H9 (cell line): ENCODE results near the gene ARHGEF25. TPM values are rescaled to one million over a fixed set of nuclear protein-coding genes. Genes with fewer than 3 reads are reported as not detected.

Experiments used
- DNase-seq: peaks from one replicate; pipeline ENCODE4 v3.0.0-alpha.2; 2017
- H2AFZ ChIP-seq: one replicate; pipeline ENCODE4 v1.6.1; 2013; ENCODE audit warnings: mild to moderate bottlenecking, low read length, control low read depth, moderate library complexity
- H2AK5ac ChIP-seq: 2 replicates; pipeline ENCODE4 v1.6.1; 2013; ENCODE audit warnings: low read length, control low read depth, mixed read lengths; ENCODE audit not compliant: insufficient read length
- H2BK120ac ChIP-seq: one replicate; pipeline ENCODE4 v1.6.1; 2013; ENCODE audit warnings: low read depth, mild to moderate bottlenecking, low read length, control low read depth, inconsistent platforms; ENCODE audit not compliant: poor library complexity, severe bottlenecking
- H2BK12ac ChIP-seq: 2 replicates; pipeline ENCODE4 v1.6.1; 2013; ENCODE audit warnings: low read length, control low read depth, mixed read lengths, low read depth; ENCODE audit not compliant: insufficient read length
- H2BK15ac ChIP-seq: 2 replicates; pipeline ENCODE4 v1.6.1; 2013; ENCODE audit warnings: low read depth, low read length, control low read depth
- H2BK20ac ChIP-seq: one replicate; pipeline ENCODE4 v1.6.1; 2013; ENCODE audit warnings: low read depth, mild to moderate bottlenecking, low read length, control low read depth, inconsistent platforms; ENCODE audit not compliant: poor library complexity, severe bottlenecking
- H2BK5ac ChIP-seq: 2 replicates; pipeline ENCODE4 v1.6.1; 2013; ENCODE audit warnings: low read length, control low read depth, mixed read lengths; ENCODE audit not compliant: insufficient read length
- H3K14ac ChIP-seq: 2 replicates; pipeline ENCODE4 v1.6.1; 2013; ENCODE audit warnings: low read length, control low read depth; ENCODE audit not compliant: insufficient read depth
- H3K18ac ChIP-seq: 2 replicates; pipeline ENCODE4 v1.6.1; 2013; ENCODE audit warnings: low read depth, mild to moderate bottlenecking, mixed read lengths, low read length, control low read depth; ENCODE audit not compliant: insufficient read length
- H3K23ac ChIP-seq: 2 replicates; pipeline ENCODE4 v1.6.1; 2013; ENCODE audit warnings: low read length, control low read depth, mixed read lengths, low read depth; ENCODE audit not compliant: insufficient read length
- H3K23me2 ChIP-seq: 2 replicates; pipeline ENCODE4 v1.6.1; 2013; ENCODE audit warnings: low read depth, mild to moderate bottlenecking, mixed read lengths, low read length, control low read depth; ENCODE audit not compliant: insufficient read length, poor library complexity, severe bottlenecking
- H3K27ac ChIP-seq: 2 replicates; pipeline ENCODE4 v1.5.1; 2013; ENCODE audit warnings: low read length, control low read depth, mixed read lengths, low read depth; ENCODE audit not compliant: insufficient read length
- H3K27me3 ChIP-seq: 2 replicates; pipeline ENCODE4 v1.6.1; 2013; ENCODE audit warnings: low read length, control low read depth, inconsistent platforms; ENCODE audit not compliant: insufficient read depth
- H3K4ac ChIP-seq: 2 replicates; pipeline ENCODE4 v1.6.1; 2013; ENCODE audit warnings: low read depth, mild to moderate bottlenecking, control low read depth, inconsistent platforms, low read length, moderate library complexity
- H3K4me1 ChIP-seq: 2 replicates; pipeline ENCODE4 v1.6.1; 2013; ENCODE audit warnings: low read length, control low read depth, inconsistent platforms; ENCODE audit not compliant: insufficient read depth
- H3K4me2 ChIP-seq: 2 replicates; pipeline ENCODE4 v1.6.1; 2013; ENCODE audit warnings: low read length, control low read depth, mixed read lengths; ENCODE audit not compliant: insufficient read length, insufficient read depth
- H3K56ac ChIP-seq: 2 replicates; pipeline ENCODE4 v1.6.1; 2013; ENCODE audit warnings: low read depth, mild to moderate bottlenecking, mixed read lengths, low read length, control low read depth; ENCODE audit not compliant: insufficient read length
- H3K79me1 ChIP-seq: 2 replicates; pipeline ENCODE4 v1.6.1; 2013; ENCODE audit warnings: low read depth, mild to moderate bottlenecking, moderate library complexity, low read length, control low read depth, inconsistent platforms; ENCODE audit not compliant: insufficient read depth, poor library complexity, severe bottlenecking
- H3K79me2 ChIP-seq: 2 replicates; pipeline ENCODE4 v1.6.1; 2013; ENCODE audit warnings: low read length, control low read depth, inconsistent platforms; ENCODE audit not compliant: insufficient read depth
- H3K9ac ChIP-seq: 2 replicates; pipeline ENCODE4 v1.6.1; 2013; ENCODE audit warnings: low read length, control low read depth, mixed read lengths; ENCODE audit not compliant: insufficient read length; ENCODE audit errors: extremely low read depth
- H3K9me3 ChIP-seq: one replicate; pipeline ENCODE4 v1.6.1; 2013; ENCODE audit warnings: low read depth, low read length, inconsistent platforms; ENCODE audit not compliant: control insufficient read depth
- H3T11ph ChIP-seq: one replicate; pipeline ENCODE4 v1.6.1; 2013; ENCODE audit warnings: mild to moderate bottlenecking, low read length, control low read depth, inconsistent platforms
- H4K20me1 ChIP-seq: one replicate; pipeline ENCODE4 v1.6.1; 2013; ENCODE audit not compliant: control insufficient read depth, insufficient read length, insufficient read depth
- H4K5ac ChIP-seq: 2 replicates; pipeline ENCODE4 v1.6.1; 2013; ENCODE audit warnings: low read depth, mild to moderate bottlenecking, mixed read lengths, low read length, control low read depth; ENCODE audit not compliant: insufficient read length
- H4K8ac ChIP-seq: replicated peaks from 2 replicates; pipeline ENCODE4 v1.6.1; 2013; ENCODE audit warnings: low read length, control low read depth, mixed read lengths, low read depth; ENCODE audit not compliant: insufficient read length
- H4K91ac ChIP-seq: 2 replicates; pipeline ENCODE4 v1.6.1; 2013; ENCODE audit warnings: low read depth, mild to moderate bottlenecking, moderate library complexity, mixed read lengths, low read length, control low read depth; ENCODE audit not compliant: insufficient read length
- H3K27ac Mint-ChIP-seq, 3 experiments: 2 replicates in 2 of 3; 3 replicates in 1 of 3; pipeline ENCODE4 v1.8.0; 2020 to 2021; ENCODE audit warnings: mixed read lengths in 3 of 3, mild to moderate bottlenecking in 1 of 3, moderate library complexity in 1 of 3
- H3K27me3 Mint-ChIP-seq: 2 replicates; pipeline ENCODE4 v1.8.0; 2021; ENCODE audit warnings: low read depth, mild to moderate bottlenecking, moderate library complexity, mixed read lengths
- H3K36me3 Mint-ChIP-seq, 3 experiments: 2 replicates in 2 of 3; 3 replicates in 1 of 3; pipeline ENCODE4 v1.8.0; 2020 to 2021; ENCODE audit warnings: low read depth in 3 of 3, mixed read lengths in 3 of 3; ENCODE audit not compliant: insufficient read depth in 1 of 3
- H3K4me1 Mint-ChIP-seq, 2 experiments: 2 replicates each; pipeline ENCODE4 v1.8.0; 2020; ENCODE audit warnings: mixed read lengths in 2 of 2
- H3K4me3 Mint-ChIP-seq, 2 experiments: 2 replicates in 1 of 2; 3 replicates in 1 of 2; pipeline ENCODE4 v1.8.0; 2020 to 2021; ENCODE audit warnings: mild to moderate bottlenecking in 2 of 2, mixed read lengths in 2 of 2, moderate library complexity in 1 of 2
- H3K9me3 Mint-ChIP-seq, 2 experiments: 2 replicates in 1 of 2; 3 replicates in 1 of 2; pipeline ENCODE4 v1.8.0; 2020; ENCODE audit warnings: mild to moderate bottlenecking in 2 of 2, mixed read lengths in 2 of 2, moderate library complexity in 1 of 2
- total RNA-seq: library from RNA; stranded (reverse); gene quantifications from 2 replicates; pipeline ENCODE4 v1.2.1, GENCODE V29; 2021
- TF ChIP-seq, protein P1 (sequence below): fragments of 200-600 bp; sonication (generic); conservative IDR thresholded peaks from 3 replicates; pipeline ENCODE4 v1.8.0; 2021; ENCODE audit warnings: antibody characterized with exemption, mild to moderate bottlenecking

ARHGEF25 gene
- total RNA-seq, 1 experiment from 2014 or later = 22.6 TPM

DNA sequence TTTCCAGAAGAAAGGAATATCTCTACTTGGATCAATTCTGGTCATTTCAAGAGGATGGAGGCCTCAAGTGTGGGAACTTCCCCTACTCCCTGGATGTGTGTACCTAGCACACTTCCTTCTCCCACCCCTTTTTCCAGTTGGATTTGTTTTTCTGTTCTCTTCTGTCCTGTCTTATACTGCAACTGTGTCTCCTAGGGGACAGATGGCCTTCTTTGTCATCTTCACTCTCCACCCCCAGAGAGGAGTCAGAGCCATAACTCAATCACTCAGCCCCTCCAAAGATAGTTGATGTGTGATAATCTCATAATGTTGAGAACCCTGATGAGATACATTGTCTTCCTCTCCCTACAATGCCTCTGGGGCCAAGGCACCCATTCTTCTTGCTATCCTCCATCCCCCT is 8.7 kb upstream of the ARHGEF25 start:
- no peak overlapping the region for H4K91ac ChIP-seq
- TF ChIP-seq, protein P1, sequence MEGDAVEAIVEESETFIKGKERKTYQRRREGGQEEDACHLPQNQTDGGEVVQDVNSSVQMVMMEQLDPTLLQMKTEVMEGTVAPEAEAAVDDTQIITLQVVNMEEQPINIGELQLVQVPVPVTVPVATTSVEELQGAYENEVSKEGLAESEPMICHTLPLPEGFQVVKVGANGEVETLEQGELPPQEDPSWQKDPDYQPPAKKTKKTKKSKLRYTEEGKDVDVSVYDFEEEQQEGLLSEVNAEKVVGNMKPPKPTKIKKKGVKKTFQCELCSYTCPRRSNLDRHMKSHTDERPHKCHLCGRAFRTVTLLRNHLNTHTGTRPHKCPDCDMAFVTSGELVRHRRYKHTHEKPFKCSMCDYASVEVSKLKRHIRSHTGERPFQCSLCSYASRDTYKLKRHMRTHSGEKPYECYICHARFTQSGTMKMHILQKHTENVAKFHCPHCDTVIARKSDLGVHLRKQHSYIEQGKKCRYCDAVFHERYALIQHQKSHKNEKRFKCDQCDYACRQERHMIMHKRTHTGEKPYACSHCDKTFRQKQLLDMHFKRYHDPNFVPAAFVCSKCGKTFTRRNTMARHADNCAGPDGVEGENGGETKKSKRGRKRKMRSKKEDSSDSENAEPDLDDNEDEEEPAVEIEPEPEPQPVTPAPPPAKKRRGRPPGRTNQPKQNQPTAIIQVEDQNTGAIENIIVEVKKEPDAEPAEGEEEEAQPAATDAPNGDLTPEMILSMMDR = no peak
- Mint-ChIP-seq H3K4me3 (no peak overlapping the region), H3K27ac (no peak overlapping the region), H3K27me3 (no peaks in the 10 kb centered on the region), H3K4me1 (peaks cover 19 to 21% of the 10 kb centered on the region in 2 experiments), H3K9me3 (no peaks in the 10 kb centered on the region; a peak in 1 of 5 replicates), H3K36me3 (peaks cover 11 to 57% (median 38%) of the 10 kb centered on the region in 3 experiments; a peak in 6 of 7 replicates)
- H3K23me2 ChIP-seq = peaks cover 14% of the 10 kb centered on the region
- H3K14ac ChIP-seq = no peak overlapping the region
- H3T11ph ChIP-seq = no peak overlapping the region
- H3K23ac ChIP-seq = no peak overlapping the region
- peaks cover 3% of the 10 kb centered on the region for H3K4me1 ChIP-seq
- no peaks in the 10 kb centered on the region for H4K20me1 ChIP-seq
- H3K79me1 ChIP-seq = no peaks in the 10 kb centered on the region
- no peak overlapping the region for H2BK5ac ChIP-seq
- no peak overlapping the region for H2AK5ac ChIP-seq
- no peak overlapping the region for H3K56ac ChIP-seq
- H3K27ac ChIP-seq = no peak overlapping the region
- no peak overlapping the region for H2BK120ac ChIP-seq
- H2AFZ ChIP-seq = no peak overlapping the region
- no peak overlapping the region for H4K5ac ChIP-seq
- H3K4me2 ChIP-seq = no peak overlapping the region
- H2BK15ac ChIP-seq = no peak overlapping the region
- H3K9ac ChIP-seq = no peak overlapping the region
- no peak overlapping the region for H4K8ac ChIP-seq
- H3K9me3 ChIP-seq = no peaks in the 10 kb centered on the region
- no peak overlapping the region for H2BK12ac ChIP-seq
- no peak overlapping the region for H3K4ac ChIP-seq
- H3K18ac ChIP-seq = no peak overlapping the region
- H3K27me3 ChIP-seq = no peaks in the 10 kb centered on the region
- H2BK20ac ChIP-seq = no peak overlapping the region
- H3K79me2 ChIP-seq = no peaks in the 10 kb centered on the region
- no peak for DNase-seq
